CD4-positive, alpha-beta T cell treated with Interleukin-15 for 1 hour (primary cell): ENCODE measurements around the gene GEMIN4.
"Not testable (repeated sequence)": the region's sequence is repeated elsewhere in the genome, so short reads cannot be mapped to it uniquely, and the experiment has no call there.

Source experiments
- DNase-seq: peaks from one replicate; pipeline ENCODE4 v3.0.0-alpha.2; 2020

The GEMIN4 gene

GRCh38 chr17:752002-752619 is at the start of gene GEMIN4:
Gene GEMIN4 (minus strand): TSS chr17:752264. CDS start chr17:752142, 122 bp downstream.
- peak; percentile 94 for DNase-seq

DNA sequence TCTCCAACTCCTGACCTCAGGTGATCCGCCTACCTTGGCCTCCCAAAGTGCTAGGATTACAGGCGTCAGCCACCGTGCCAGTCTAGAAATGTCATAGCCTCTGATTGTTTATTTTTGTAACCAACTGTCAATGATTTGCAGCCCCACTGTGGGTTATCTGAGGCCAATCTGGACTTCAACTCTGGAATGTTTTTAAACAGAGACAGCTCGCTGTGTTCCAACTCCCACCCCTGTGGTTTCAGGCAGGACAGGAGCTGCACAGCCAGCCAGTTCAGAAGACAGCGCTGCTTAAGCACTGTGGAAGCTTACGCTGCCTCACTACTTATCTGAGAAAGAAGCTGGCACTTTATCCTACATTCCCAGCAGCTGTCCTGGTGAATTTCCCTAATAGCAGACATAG is 49.6 kb upstream of the GEMIN4 start:
- DNase-seq = no peak

- DNase-seq = no peak
Observed at GRCh38 chr17:800446-801242, 48.6 kb upstream of the GEMIN4 start.

DNA sequence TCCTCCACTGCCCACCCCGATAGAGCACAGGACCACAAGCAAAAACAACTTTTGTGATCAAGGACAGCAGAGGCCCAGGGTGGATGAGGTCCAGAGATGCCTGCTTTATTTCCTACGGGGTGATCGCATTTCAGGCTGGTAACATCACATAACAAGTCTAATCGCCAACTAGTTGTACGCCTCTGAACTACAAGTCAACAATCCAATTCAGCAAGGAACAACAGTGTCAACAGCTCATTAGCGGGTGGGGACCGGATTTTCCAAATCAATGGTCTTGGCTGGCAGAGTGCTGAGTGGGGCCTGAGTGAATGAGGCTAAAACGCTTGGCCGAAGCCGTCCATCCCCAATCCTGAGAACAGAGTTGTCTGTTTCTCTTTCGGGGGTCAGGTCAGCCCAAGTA is 47.2 kb upstream of the GEMIN4 start:
- no peak for DNase-seq

DNA sequence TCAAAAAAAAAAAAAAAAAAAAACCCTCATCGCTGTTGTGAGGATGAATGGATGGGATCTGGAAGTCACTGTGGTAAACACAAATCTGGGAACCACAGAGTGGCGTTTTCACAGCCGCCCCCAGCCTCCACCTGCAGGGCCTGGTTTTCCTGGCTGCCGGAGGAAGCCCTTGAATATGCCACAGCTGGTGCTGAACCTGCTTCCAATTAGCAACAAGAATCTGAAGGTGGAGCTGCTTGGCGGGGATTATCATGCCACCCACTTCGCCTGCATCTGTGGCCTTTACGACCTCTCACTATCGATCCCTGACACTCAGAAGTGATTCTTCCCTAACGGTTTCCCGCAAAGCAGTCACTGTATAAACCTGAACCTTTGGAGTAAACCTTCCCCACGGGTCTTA is 46.2 kb upstream of the GEMIN4 start:
- DNase-seq = no peak

GRCh38 chr17:797236-797840 is 45.3 kb upstream of the GEMIN4 start:
- DNase-seq = no peak

DNA sequence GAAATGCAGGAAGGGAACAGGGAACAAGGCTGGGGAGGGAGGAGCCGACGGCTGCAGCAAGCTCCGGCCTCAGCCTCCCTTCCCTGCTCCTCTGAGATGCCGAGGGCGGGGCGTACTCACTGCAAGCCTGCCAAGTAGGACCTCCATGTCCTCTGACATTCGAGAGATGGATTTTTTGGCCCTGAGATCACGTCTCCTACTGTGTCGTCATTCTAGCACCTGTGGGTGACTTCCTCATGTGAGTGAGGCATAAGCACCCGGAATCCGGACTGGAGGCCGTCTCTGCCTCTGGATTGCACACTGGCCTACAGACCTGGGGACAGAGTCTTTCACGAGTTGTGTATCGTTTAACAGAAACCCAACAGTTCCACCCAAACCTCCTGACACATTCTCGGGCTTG is 44.5 kb upstream of the GEMIN4 start:
- DNase-seq = no peak

- DNase-seq = no peak
Observed at GRCh38 chr17:795721-796120, 43.7 kb upstream of the GEMIN4 start.

GRCh38 chr17:795276-795675 is 43.2 kb upstream of the GEMIN4 start:
- DNase-seq = no peak

DNA sequence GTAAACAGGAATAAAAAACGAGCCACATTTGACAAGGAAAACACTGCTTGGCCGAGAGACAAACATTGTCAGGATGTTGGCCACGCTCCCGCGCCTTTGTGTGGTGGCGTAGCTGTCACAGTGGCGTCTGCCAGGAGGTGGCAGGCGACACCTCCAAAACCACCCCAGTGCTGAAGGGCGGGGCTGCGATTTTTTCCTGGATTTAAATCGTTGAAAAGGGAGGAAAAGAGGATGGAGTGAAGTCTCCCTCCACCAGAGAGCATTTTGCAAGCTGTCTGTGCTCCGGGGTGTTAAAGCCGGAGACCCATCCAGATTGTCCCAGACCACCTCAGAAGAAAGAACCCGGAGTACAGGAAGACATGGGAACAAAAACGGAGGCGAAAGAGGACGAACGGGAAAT is 42.8 kb upstream of the GEMIN4 start:
- peak; percentile 33 for DNase-seq

DNA sequence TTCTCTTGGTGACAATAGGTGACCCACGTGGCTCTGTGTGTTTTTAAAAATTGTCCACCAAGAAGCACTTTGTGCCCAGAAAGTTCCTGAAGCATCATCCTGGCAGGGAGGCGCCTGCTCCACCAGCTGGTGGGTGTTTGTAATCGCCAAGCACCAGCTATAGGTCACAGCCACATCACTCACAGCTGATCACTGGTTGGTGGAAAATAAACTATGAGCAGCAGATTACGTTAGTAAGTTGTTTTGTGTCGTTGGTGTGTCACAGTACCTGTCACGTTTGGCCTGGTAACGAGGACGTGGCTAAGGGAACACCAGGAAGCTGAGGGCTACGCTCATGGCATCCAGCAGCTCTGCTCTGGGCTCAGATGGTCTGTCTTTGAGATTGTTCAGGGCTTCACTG is 40.2 kb upstream of the GEMIN4 start:
- DNase-seq = no peak

GRCh38 chr17:791829-792228 is 39.8 kb upstream of the GEMIN4 start:
- DNase-seq = no peak

- not testable (repeated sequence) for DNase-seq
Observed at GRCh38 chr17:790874-791247, 38.8 kb upstream of the GEMIN4 start.

GRCh38 chr17:789931-790873 is 38.1 kb upstream of the GEMIN4 start:
- DNase-seq = not testable (repeated sequence)

DNA sequence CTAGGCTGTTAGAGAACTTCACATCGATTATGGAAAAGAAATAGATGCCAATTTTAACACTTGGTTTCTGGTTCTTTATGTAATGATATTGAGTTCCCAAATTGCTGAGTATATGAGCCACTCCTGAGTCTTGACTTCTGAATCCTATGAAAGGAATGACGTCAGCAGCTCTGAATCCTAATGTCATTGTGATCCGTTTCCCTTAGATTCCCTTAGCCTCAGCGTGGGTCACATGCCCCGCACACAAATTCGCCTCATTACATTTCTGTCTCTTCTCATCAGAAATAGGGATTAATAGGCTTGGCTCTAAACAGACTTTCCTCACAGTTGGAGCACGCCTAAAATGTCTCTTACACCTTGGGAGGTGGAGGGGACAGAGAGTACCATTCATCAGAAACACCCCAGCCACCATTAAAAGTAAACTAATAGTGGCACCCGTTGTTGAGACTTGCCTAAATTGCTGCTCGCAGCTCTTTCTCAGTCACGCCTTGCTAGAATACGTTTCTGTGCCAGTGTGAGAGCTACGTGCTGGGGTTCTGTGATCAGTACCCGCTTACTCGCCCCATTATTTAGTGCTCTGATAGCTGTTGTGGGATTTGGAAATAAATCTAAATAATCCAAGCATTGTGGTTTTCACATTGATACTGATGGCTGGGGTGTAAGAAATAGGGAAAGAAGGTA is 37.2 kb upstream of the GEMIN4 start:
- DNase-seq = no peak

- DNase-seq = no peak
Observed at GRCh38 chr17:788551-788950, 36.5 kb upstream of the GEMIN4 start.

GRCh38 chr17:787641-788221 is 35.7 kb upstream of the GEMIN4 start:
- no peak for DNase-seq

GRCh38 chr17:785901-786300 is 33.8 kb upstream of the GEMIN4 start:
- DNase-seq = not testable (repeated sequence)

- no peak for DNase-seq
Observed at GRCh38 chr17:784143-784542, 32.1 kb upstream of the GEMIN4 start.

DNA sequence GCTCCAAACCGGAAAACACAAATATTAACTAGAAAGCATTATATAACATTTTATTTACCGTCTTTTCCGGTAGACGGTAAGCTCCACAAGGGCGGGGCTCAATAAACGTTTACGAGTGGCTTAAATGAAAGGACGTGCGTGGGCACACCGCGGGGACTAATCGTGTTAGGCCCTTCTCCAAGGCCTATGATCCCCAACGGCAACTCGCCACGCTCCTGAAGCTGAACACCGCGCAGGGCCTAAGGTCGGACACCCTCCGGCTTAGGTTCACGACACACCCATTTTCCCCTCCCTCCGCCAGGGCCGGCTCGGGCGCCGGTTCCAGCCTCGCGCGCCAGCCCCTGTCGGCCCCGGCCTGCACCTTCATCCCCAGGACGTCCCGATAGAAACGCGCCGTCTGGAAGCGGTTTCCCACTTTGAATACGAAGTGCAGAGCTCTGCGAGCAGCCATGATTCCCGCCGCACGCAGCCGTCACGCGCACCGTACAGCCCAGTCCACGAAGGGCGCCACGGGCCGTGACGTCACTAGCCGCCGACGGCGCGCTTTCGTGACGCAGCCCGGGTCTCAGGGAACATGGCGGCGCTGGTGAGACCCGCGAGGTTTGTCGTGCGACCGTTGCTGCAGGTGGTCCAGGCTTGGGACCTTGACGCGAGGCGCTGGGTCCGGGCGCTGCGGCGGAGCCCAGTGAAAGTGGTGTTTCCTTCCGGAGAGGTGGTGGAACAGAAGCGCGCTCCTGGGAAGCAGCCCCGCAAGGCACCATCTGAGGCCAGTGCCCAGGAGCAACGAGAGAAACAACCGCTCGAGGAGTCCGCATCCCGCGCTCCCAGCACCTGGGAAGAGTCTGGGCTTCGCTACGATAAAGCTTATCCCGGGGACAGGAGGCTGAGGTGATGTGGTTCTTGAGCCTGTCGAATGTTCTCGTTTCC is 30.0 kb upstream of the GEMIN4 start, which contains the start of the genes GLOD4 and MRM3:
Gene GLOD4, minus strand, starts transcription at position 476 of the 927 bp plus-strand sequence. Its CDS starts 25 bp downstream, at position 451.
Gene MRM3, plus strand, starts transcription at position 549 of the 927 bp plus-strand sequence. Its CDS starts 26 bp downstream, at position 575.
- DNase-seq = peak; percentile 92

DNA sequence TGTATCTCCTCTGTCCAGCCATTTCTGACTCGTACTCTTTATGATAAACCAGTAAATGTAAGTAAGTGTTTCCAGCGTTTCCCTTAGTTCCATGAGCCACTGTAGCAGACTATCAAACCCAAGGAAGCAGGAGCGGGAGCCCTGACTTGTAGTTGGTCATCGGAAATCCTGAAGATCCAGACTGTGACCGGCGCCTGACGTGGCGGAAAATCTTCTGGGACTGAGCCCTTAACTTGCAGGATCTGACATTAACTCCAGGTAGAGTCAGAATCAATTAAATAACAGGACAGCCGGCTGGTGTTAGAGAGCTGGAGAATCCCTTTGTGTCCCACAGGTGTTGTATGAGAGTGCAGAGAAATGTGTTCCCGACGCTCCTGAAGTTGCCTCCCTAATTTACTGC is 26.0 kb upstream of the GEMIN4 start:
- DNase-seq = no peak
